Kidney capillary endothelial cell (primary cell): Measurements from ENCODE around the gene ST6GALNAC3.

ENCODE experiments used
- DNase-seq: peaks from one replicate; pipeline ENCODE4 v3.0.0-alpha.2; 2018; ENCODE audit warnings: low spot score

ST6GALNAC3 gene

DNA sequence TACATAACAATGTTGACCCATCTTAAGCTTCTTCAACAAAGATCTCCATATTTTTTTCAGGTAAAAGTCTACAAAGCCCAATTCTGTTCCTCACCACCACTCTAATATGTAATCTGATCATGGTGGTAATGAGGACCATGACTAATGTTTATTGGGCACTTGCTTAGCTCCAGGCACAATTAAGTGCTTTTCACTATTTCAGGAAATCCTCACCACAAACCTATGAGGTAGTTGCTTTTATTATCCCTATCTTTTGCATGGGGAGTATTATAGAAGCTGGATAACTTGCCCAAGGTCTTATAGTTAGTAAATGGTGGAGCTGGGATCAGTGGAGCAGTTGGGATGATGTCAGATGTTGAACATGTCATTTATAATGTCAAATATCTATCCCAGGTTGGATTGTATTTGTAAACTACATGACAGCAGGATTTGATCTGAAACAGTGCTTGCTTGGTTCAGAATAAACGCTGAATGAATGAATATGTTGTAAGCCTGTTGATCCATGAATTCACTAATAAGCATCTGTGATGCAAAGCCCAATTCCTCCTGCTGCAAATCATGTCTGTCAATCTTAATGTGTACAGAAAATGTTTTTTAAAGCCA is 509.4 kb downstream of the ST6GALNAC3 start:
- DNase-seq: no peak

DNA sequence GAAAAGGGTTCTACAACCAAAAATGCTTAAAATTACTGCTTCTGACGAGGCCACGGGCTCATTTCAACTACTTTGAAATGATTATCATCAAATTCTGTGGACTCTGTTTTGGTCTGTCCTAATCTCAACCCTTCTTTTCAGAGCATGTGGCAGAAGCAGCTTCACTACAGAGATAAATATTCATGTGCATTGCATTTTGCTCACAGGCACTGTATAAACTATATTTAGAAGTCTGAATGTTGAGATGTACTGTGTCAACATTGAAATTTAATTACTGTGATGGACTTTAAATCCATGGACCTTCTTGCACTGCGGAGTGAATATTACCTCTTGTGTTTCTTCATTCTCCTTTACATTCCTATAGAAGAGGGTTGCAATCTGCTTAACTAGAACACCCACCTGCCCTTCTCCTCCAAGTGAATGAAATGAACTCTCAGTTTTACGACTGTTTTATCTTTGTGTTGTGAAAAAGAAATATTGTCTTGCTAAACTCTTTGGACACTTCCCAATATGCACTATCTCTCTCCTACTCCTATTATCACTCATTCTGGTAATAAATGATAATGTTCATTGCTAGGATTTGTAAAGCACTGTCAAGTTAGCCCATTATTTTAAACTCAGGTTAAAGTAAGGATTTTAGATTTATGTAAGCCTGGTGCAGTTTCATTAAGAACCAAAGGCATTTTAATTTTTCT is 511.6 kb downstream of the ST6GALNAC3 start:
- no peak for DNase-seq

DNA sequence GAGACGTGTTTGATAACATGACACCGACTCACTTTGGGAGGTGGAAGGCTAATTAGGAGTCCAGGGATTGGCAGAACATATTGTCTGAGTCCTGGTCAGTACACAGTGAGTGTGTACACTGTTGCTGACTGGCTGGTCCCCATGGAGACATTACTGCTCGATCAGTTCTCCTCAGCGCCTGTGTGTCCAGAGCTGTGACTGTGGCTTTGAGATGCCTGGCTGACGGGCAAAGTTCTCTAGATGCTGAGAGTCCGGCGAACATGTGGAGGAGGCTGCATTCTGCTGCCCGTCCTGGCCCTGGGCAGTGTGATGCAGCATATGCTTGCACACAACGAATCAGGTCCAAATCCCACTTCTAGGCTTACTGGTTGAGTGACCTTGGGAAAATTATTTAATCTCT is 512.7 kb downstream of the ST6GALNAC3 start:
- no peak for DNase-seq

DNA sequence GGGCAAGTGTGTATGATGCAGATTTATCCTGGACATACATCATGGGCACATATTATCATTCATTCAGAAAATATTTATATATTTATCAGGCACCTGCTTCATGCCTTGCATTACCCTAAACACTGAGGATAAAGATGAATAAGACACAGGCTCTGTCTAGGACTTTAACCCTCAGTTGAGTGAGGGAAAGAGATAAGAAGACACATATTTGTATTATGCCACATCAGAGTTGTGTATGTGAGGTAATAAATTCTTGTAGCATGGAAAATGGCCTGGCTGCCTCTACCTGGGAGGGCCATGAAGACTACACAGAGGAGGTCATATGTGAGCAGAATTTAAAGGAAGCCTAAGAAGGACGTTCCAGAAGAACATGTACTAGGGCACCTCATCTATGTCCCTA is 516.9 kb downstream of the ST6GALNAC3 start:
- no peak for DNase-seq

DNA sequence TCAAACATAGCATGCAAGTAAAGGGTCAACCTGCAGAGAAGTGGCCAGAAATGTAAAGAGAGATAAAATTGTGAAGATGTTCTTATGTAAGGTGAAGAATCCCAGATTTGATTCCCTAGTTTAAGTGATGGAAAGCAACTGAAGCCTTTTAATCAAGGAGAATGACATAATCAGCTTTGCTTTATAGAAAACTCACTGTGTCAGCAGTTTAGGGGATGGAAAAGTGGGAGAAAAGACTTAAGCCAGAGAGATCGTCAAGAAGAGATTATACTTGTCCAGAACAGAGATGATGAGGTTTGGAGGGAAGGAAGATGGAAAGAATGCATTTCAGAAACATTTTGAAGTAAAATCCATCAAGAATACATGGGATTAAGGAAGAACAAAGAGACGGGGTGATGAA is 517.4 kb downstream of the ST6GALNAC3 start:
- DNase-seq: no peak

DNA sequence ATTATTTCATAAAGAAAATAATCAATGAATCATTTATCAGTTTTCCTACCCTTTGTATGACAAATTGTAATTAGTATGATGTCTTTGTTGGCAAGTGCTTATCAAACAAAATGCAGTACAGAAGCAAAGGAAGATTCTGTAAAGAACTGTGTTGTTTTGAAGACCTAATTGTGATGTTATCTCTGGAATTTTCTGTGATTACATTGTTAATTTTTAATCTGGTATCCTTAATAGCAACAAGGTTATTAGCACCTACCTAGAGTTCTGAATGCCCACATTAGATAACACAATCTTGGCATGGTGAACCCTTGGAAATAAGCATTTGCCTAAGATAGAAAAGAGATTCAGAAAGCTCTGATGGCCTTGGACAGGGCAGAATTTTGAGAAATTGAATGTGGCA is 518.6 kb downstream of the ST6GALNAC3 start:
- no peak for DNase-seq

DNA sequence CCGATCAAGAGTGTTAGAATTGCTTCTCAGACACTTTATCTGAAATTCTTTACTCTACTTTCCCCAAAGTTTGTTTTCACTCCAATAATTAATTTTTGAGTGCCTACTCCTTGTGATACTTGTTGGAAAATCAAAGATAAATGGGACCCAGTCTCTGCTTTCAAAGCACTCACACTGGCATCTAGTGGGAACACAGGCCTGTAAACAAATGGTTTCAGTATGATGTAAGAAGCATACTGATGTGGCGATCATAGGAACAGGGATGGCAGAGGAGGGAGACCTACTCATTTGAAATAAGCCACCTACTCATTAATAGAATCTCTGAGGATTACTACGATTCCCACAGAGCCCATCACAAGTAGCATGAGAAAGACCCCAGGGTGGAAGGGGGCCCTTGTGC is 519.1 kb downstream of the ST6GALNAC3 start:
- DNase-seq: no peak

DNA sequence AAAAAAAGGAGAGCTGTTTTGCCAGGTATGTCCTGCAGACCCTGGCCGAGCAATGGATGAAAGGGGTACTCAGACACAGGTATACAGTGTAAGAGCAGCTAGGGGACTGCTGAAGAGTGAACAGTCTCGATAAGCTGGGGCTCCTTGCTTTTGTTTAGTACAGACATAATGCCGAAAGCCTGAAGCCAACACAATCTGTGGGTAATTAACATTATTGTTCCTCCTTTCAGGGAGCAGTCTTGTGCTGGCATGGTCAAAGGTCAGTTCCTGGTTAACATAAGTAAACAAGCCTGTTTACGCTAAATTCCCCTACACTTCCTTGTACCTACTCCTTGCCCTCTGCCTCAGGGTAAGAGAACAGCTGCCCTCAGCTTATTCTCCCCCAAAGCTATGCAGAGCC is 520.5 kb downstream of the ST6GALNAC3 start:
- no peak for DNase-seq

DNA sequence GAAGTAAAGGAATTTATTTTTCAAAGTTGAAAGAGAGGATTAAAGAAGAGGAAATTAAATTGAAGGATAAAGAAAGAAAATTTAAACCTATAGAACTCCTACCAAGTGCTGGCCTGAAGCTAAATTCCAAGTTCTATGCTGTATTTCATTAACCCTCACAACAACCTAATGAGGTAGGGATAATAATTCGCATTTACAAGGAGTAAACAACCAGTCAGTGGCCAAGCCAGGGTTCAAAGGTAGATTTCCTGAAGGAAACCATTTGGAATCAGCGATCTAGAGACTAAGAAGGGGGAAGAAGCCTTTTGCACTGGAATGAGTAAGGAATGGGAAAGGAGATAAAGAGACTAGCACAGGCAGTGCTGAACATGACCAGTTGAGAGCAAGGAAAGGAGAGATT is 526.9 kb downstream of the ST6GALNAC3 start:
- DNase-seq: no peak

DNA sequence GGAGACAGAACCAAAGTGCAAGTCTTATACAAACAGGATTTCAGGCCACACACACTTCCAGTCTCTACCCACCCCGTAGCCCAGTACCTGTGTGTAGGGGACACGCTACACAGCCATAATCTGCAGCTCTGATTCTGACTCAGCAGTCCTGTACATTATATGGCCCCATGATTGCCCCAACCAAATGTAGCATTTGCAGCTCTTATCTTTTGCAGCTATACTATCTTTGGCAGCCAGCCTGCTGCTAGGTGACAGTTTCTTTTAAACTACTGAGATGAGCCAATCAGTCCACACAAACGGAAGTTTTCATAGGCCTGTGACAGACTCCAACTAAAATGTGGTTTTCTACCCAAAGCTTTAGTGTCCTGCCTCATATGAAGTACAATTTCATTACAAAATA is 533.2 kb downstream of the ST6GALNAC3 start:
- no peak for DNase-seq

DNA sequence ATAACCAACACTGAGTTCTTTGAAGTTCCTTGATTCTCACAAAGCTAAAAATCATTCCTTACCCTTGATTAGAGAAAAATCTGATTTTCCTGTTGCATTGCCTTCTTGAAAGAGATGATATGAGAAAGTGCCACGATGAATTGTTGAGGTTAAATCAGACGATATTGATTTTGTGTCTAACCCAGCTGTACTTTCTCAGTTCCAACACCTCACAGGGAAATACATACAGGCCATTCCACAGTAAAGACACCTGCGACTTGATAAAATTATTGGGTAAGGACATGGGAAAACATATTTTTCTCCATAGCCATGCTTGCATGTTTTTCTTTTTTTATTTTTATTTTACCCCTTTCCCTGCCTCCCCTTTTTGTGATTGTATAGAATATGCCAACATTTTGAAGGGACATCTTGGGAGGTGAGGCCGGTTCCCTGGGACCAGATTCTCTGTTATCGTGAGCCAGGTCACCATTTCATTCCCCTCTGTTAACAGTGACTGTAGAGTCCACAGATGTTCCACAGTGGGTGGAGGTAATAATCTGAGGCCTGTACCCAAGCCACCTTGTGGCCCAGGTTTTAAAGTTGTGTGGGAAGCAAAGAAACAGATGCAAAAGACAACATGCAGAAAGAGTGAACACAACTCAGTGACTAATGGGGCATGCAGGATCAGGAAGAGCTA is 537.4 kb downstream of the ST6GALNAC3 start:
- DNase-seq: no peak

DNA sequence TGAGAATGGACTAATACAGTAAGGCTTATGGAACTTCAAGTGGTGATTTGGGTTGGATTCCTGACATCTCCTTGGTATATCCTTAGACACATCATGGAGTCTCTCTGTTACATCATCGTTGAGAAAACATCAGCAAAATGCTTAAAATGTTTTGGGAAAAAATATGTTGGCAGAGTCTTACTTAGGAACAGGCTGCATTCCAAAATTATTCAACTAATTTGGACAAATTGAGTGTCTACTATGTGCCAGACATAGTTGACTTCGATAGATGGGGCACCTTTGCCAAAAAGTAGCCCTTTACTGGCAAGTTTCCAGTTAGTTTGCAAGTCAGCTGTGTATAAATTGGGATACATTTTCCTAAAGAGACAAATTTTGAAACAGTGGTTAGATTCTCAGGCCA is 539.3 kb downstream of the ST6GALNAC3 start:
- no peak for DNase-seq

DNA sequence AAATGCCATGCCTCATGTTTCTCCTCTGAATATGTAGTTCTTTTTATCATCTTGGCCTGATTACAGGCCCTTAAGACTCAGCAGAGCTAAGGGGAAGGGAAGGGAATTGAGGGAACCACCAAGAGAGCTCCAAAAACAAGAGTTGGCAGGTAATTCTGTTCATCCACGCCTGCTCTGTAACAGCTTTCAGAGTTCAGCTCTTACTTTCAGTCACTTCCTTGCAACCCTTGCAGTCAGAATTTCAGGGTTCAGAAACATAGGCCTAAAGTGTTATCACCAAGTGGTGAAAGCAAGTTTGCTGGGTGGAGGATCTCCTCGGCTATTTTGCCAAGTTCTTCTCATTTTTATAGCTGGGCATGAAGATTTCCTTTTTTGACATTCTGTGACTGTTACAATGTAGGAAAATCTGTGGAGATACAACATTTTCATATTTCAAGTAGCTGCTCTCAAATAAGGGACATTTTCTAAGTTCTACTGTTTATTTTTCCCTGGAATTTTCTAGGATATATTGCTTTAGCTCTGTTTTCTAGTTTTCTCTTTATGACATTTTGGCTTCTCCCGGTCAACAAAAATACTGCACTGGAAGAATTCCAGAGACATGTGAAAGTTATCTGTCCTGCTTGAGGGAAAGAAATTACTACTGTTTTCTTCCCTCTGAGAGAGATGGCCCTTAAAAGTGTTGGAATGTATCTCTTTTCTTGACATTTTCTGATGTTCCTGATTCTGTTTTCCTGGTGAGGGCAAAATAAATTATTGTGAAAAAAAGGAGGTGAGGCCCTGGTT is 540.9 kb downstream of the ST6GALNAC3 start:
- no peak for DNase-seq

DNA sequence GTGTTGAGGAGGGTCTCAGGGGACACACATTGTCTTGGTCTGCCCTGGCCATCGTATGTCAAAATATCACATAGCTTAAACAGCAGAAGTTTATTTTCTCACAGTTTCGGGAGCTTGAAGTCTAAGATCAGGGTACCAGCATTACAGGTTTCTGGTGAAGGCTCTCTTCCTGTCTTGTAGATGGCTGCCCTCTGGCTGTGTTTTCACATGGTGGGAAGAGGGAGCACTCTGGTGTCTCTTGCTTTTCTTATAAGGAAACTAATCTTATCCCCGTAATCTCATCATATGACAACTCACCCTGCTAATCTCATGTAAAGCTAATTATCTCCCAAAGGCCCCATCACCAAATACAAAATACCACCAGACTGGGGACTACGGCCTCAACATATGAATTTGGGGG is 545.8 kb downstream of the ST6GALNAC3 start:
- DNase-seq: no peak

DNA sequence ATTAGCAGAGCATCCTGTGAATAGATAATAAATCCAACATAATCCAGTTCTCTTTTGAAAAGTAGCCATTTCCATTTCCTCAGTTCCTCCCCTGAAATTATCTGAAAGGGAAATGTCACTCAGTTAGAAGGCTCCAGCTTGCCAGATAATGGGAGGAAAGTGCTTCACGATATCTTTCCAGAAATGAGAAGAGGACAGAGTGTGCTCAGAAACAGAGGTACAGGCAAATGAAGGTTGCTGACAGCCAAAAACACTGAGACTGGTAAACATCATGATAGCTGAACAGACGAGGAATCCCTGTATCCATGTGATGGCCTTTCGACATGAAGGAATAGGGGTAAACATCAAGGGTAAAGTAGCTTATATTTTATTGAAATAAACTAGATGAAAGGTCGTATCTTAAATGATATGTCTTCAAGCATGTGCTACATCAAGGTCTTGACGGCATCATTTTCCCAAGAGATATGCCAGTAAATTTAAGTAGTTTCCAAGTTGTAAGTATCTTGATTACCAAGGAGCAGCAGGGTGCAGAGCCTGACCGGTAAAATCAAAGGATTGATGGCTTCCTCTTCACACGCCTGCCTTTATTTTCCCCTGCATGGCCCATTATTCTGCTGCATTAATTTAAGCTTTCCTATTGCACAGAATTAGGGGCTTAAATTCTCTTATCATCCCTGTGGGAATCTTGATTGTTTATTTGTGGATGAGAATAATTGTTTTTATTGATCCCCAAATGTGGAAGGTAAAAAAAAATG is 548.4 kb downstream of the ST6GALNAC3 start:
- DNase-seq: no peak

DNA sequence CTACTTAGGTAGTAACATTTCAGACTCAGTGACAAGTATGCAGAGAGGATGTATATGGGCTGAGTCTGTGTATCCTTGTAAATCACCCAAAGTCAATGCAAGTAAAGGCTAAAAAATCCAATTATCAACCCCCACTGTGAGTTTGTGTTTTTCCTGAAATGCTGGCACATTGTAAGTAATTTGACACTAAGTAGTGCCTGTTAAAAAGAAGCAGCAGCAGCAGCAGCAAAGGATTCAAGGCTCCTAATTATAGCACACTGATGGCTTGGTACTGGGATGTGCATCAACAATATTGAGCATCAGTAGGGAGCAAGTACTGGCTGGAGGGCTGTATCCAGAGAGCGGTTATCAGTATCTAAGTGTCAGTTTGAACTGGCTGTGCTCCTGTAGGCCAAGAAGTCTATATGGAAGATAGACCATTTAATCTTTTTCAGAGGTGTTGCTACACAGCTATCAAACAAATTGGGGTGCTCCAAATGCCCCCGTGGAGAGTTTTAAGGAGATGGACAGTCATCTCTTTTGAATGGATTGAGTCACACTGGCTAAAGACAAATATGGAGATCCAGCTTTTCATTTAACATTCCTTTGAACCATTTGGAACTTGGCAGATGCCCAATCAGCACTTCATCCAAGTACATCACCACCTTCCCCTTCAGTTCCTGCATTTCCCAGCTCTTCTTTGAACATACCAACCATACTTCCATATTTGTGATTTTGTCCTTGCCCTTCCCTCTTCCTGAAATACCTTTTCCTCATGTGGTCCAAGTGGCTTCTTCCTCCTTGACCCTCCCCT is 551.5 kb downstream of the ST6GALNAC3 start:
- no peak for DNase-seq

DNA sequence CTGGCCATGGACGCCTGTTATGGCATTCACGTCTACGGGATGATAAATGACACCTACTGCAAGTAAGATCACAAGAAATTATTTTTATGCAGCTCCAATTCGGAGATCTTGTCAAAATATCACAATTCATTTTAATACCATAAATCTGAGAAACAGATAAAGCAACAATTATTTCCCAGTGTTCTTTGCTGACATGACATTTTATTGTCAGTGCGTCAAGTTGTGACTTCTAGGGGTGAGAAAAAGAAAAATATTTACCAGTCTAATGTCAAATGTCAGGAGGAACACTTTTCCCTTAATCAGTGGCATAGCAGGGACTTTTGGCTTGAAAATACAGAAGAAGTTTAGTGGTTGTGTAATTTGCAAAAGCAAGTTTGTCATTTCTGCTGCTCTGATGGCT is 553.0 kb downstream of the ST6GALNAC3 start:
- DNase-seq: no peak

DNA sequence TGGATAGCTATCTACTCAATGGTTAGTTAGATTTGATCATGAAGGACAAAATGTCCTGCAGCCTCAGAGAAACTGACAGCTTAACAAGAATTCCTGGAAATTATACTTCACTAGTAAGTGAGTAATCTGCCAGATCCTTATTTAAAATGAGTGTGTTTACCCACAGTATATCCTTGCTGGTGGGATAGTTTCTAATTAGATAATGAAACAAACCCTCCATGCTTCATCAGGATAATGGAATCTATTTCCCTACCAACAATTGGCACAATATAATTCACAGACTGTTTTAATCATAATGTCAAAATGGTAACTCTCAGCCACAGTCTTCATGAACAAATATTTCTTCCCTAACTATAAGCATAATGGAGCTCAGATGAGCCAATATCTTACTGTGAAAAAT is 553.4 kb downstream of the ST6GALNAC3 start:
- no peak for DNase-seq

DNA sequence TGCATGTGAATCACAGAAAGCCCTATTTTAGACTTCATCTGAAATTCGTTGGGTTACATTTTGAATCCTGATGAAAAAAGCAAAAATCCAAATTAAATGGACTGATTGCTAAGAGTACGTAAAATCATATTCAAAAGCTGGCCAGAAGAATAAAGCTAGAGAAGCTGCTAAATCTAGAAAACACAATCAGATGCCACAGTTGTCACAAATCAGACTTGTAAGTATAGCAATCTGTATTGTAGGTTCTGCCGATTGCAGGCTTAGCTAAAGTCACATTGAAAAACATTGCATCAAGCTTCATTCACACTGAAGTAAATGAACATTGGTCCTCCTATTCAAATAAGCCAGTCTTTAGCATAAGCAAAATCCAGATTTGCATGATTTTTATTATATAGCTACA is 557.6 kb downstream of the ST6GALNAC3 start:
- DNase-seq: no peak

DNA sequence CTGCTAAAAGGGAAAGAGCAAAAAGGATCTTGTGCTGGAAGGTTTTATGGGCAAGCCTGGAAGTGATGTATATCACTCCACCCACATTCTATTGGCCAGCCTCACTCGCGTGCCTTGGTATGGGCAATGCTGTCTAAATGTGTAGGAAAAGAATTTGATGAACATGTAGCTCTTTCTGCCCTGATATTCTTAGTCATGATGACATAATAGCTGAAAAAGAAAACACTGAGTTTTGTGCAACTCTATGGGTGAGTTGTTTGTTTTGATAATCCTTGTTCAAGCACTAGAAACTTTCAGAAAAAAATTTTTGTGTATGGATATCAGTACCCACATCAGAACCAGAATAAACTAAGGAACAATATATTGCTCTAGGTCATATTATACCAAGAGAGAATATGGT is 561.2 kb downstream of the ST6GALNAC3 start:
- no peak for DNase-seq

DNA sequence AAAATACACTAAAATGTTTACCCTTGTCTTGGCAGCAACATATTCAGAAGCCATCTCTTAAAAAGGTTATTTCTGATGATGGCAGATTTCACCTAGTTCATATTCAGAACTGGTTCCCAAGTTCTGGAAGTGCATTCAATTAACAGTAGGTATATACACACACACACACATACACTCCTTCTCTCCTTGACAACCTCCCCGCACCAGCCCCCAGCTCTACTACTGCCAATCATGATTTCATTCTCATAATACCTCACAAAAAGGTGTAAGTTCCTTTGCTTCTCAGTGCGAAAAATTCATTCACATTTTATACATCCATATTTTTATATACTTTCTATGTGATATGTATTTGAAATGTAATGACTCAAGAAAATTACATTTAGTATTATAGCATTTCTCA is 564.6 kb downstream of the ST6GALNAC3 start:
- no peak for DNase-seq
